ENCODE results near the gene AKTIP.

The AKTIP gene

GRCh38 chr16:53537626-53538025 is 34.6 kb upstream of the AKTIP start:
- no peak for TF ChIP-seq CTCF (conservative IDR thresholded peaks at IDR 0.05)
- H3K27ac ChIP-seq, result no peak overlapping the region

GRCh38 chr16:53534206-53534605 is 31.2 kb upstream of the AKTIP start:
- TF ChIP-seq CTCF (conservative IDR thresholded peaks at IDR 0.05), result no peak

GRCh38 chr16:53530741-53531140 is 27.7 kb upstream of the AKTIP start:
- H3K27ac ChIP-seq, result no peak overlapping the region
- no peak for TF ChIP-seq CTCF (conservative IDR thresholded peaks at IDR 0.05)

More at GRCh38 chr16:53534206-53534605, 31.2 kb upstream of the AKTIP start:
- no peak overlapping the region for H3K27ac ChIP-seq

- TF ChIP-seq CTCF (conservative IDR thresholded peaks at IDR 0.05), result no peak
Measured at GRCh38 chr16:53530046-53530445, 27.0 kb upstream of the AKTIP start.

GRCh38 chr16:53529513-53529912 is 26.5 kb upstream of the AKTIP start:
- no peak for TF ChIP-seq CTCF (conservative IDR thresholded peaks at IDR 0.05)
- H3K27ac ChIP-seq, result no peak overlapping the region

More at GRCh38 chr16:53530046-53530445, 27.0 kb upstream of the AKTIP start:
- no peak overlapping the region for H3K27ac ChIP-seq

- TF ChIP-seq CTCF (conservative IDR thresholded peaks at IDR 0.05), result no peak
- no peak overlapping the region for H3K27ac ChIP-seq
Measured at GRCh38 chr16:53528797-53529196, 25.8 kb upstream of the AKTIP start.

- no peak overlapping the region for H3K27ac ChIP-seq
- TF ChIP-seq CTCF (conservative IDR thresholded peaks at IDR 0.05), result no peak
Measured at GRCh38 chr16:53523971-53524548, 21.1 kb upstream of the AKTIP start.

Data from VCaP (cell line).